Measurements from ENCODE around the gene LDLRAD4. TPM values are rescaled to one million over a fixed set of nuclear protein-coding genes. Genes with fewer than 3 reads are reported as not detected.

The LDLRAD4 gene
- total and polyA plus RNA-seq, 9 of the 15 experiments (the other 6 are each of a cell fraction or from before 2014, with no cell fraction given): 0.01 TPM; not detected in 8

DNA sequence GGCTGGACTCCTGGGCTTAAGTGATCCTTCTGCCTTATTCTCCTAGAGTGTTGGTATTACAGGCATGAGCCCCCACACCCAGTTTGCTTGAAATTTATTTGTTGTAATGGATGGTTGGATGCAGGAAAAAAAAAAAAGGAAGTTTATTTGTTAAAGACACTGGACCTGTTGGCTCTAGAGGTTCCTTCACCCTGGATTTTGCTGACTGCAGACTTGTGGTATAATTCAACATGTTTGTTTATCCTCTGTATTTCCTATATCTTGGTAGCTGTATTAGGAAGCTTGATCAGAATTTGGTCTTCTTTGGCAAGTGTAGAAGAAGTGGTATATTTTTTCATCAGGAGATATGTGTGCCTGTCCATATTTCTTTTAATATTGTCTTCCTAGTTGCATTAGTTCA, 138.7 kb downstream of the LDLRAD4 start:
- FAIRE-seq (no peak), ATAC-seq (no peak), DNase-seq (ENCODE audit: extremely low read depth in 1 of 4, low spot score in 3 of 4) (no peak)
- intact Hi-C loops (cut with micrococcal nuclease): no loop called here
- ChIA-PET CTCF (ENCODE audit: low intra/inter-chr PET ratio) (no interaction called here), POLR2A (interaction anchor here (0.7 kb wide), 1 partner anchor 35 kb away, joined by 3 read pairs; no protein-coding TSS in a partner anchor)
- Histone ChIP-seq H4K20me1 (replicated peaks; ENCODE audit: control insufficient read depth, insufficient read depth, low read length) (no peaks in the 10 kb centered on the region), H3K27me3 (ENCODE audit: control insufficient read depth in 2 of 2, insufficient read depth in 2 of 2, low read length in 2 of 2) (peaks cover 7% of the 10 kb centered on the region in 2 experiments; a peak in 2 of 5 replicates), H3K9me1 (ENCODE audit: control insufficient read depth, insufficient read depth, low read length) (no peaks in the 10 kb centered on the region), H3K4me2 (ENCODE audit: insufficient read depth, low read length) (no peak overlapping the region), H3K4me3 (no peak overlapping the region), H3K36me3 (ENCODE audit: control insufficient read depth, insufficient read depth, low read length) (no peaks in the 10 kb centered on the region), H3K9ac (ENCODE audit: insufficient read depth in 1 of 2, low read depth in 2 of 2, low read length in 2 of 2) (no peak overlapping the region), H3K27ac (ENCODE audit: extremely low read depth, low read depth, low read length) (no peak overlapping the region), H2AFZ (ENCODE audit: low read depth, low read length) (no peak overlapping the region), H3K4me1 (replicated peaks in 1 of 2; ENCODE audit: control insufficient read depth in 2 of 2, insufficient read depth in 2 of 2, low read length in 2 of 2) (no peaks in the 10 kb centered on the region), H3K79me2 (ENCODE audit: control insufficient read depth, insufficient read depth, low read length) (no peaks in the 10 kb centered on the region), H3K9me3 (replicated peaks; ENCODE audit: control insufficient read depth, insufficient read depth, low read depth, low read length) (no peaks in the 10 kb centered on the region)
- in situ Hi-C loops (cut with MboI): no loop called here
- no TSS peak for BruUV-seq (replicated peaks)
- TF ChIP-seq HDGF (IDR thresholded peaks at IDR 0.05): no peak
- TF ChIP-seq, protein P1, sequence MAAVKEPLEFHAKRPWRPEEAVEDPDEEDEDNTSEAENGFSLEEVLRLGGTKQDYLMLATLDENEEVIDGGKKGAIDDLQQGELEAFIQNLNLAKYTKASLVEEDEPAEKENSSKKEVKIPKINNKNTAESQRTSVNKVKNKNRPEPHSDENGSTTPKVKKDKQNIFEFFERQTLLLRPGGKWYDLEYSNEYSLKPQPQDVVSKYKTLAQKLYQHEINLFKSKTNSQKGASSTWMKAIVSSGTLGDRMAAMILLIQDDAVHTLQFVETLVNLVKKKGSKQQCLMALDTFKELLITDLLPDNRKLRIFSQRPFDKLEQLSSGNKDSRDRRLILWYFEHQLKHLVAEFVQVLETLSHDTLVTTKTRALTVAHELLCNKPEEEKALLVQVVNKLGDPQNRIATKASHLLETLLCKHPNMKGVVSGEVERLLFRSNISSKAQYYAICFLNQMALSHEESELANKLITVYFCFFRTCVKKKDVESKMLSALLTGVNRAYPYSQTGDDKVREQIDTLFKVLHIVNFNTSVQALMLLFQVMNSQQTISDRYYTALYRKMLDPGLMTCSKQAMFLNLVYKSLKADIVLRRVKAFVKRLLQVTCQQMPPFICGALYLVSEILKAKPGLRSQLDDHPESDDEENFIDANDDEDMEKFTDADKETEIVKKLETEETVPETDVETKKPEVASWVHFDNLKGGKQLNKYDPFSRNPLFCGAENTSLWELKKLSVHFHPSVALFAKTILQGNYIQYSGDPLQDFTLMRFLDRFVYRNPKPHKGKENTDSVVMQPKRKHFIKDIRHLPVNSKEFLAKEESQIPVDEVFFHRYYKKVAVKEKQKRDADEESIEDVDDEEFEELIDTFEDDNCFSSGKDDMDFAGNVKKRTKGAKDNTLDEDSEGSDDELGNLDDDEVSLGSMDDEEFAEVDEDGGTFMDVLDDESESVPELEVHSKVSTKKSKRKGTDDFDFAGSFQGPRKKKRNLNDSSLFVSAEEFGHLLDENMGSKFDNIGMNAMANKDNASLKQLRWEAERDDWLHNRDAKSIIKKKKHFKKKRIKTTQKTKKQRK (IDR thresholded peaks at IDR 0.05; ENCODE audit: borderline replicate concordance, low read depth, low read length): no peak
- TF ChIP-seq, protein P2, sequence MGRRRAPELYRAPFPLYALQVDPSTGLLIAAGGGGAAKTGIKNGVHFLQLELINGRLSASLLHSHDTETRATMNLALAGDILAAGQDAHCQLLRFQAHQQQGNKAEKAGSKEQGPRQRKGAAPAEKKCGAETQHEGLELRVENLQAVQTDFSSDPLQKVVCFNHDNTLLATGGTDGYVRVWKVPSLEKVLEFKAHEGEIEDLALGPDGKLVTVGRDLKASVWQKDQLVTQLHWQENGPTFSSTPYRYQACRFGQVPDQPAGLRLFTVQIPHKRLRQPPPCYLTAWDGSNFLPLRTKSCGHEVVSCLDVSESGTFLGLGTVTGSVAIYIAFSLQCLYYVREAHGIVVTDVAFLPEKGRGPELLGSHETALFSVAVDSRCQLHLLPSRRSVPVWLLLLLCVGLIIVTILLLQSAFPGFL (CRISPR knock-in tag; IDR thresholded peaks at IDR 0.05): no peak
- no peak for TF ChIP-seq RBM15 (IDR thresholded peaks at IDR 0.05; ENCODE audit: insufficient read depth, low read length)
- no peak for TF ChIP-seq NFE2L1 (tag; IDR thresholded peaks at IDR 0.05; ENCODE audit: borderline replicate concordance, low read depth)

All from K562 (cell line).